Ovary (tissue), 3 donors: ENCODE measurements around the gene C16orf89.

Experiments
- CTCF ChIP-seq, 3 donors: fragments of 450-650 bp in 2 of 3; fragments of 200-600 bp in 1 of 3; IDR thresholded peaks; one replicate each; pipeline versions ENCODE4 v1.5.1 to v1.8.0; 2016 to 2022; ENCODE audit warnings: antibody characterized with exemption in 3 of 3, mild to moderate bottlenecking in 1 of 3
- POLR2A ChIP-seq: fragments of 450-650 bp; IDR thresholded peaks from one replicate; pipeline ENCODE4 v1.6.1; 2017; ENCODE audit warnings: antibody characterized with exemption, mild to moderate bottlenecking, moderate library complexity
- donor health status: DM: no; HTN: no; CAD: no.

- TF ChIP-seq CTCF (IDR thresholded peaks at IDR 0.05) = no peak
- TF ChIP-seq POLR2A = no peak
Observed at GRCh38 chr16:5026664-5027063, 39.1 kb downstream of the C16orf89 start.
